GM12873 (cell line): ENCODE results near the gene WDFY1.

Experiments used
- TF ChIP-seq, protein P1 (sequence below): IDR thresholded peaks from 2 replicates; pipeline ENCODE4 v1.5.1; 2012; ENCODE audit warnings: low read depth, mild to moderate bottlenecking, moderate library complexity, low read length, control low read depth; ENCODE audit not compliant: insufficient read depth; ENCODE audit errors: missing control alignments

The WDFY1 gene

DNA sequence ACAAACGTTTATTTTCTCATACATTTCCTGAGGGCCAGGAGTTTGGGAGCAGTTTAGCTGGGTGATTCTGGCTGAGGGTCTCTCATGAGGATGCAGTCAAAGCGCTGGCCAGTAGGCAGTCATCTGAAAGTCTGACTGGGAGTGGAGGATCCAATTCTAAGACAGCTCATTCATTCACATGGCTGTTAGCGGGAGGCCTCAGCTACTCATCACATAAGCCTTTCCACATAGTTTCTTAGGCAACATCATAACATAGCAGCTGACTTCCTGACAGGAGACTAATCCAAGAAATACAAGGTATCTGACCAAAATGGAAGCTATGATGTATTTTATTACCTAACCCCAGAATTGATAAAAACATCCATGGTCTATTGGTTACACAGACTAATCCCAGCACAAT lies 9.3 kb upstream of the WDFY1 start:
- TF ChIP-seq, protein P1, sequence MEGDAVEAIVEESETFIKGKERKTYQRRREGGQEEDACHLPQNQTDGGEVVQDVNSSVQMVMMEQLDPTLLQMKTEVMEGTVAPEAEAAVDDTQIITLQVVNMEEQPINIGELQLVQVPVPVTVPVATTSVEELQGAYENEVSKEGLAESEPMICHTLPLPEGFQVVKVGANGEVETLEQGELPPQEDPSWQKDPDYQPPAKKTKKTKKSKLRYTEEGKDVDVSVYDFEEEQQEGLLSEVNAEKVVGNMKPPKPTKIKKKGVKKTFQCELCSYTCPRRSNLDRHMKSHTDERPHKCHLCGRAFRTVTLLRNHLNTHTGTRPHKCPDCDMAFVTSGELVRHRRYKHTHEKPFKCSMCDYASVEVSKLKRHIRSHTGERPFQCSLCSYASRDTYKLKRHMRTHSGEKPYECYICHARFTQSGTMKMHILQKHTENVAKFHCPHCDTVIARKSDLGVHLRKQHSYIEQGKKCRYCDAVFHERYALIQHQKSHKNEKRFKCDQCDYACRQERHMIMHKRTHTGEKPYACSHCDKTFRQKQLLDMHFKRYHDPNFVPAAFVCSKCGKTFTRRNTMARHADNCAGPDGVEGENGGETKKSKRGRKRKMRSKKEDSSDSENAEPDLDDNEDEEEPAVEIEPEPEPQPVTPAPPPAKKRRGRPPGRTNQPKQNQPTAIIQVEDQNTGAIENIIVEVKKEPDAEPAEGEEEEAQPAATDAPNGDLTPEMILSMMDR = no peak

DNA sequence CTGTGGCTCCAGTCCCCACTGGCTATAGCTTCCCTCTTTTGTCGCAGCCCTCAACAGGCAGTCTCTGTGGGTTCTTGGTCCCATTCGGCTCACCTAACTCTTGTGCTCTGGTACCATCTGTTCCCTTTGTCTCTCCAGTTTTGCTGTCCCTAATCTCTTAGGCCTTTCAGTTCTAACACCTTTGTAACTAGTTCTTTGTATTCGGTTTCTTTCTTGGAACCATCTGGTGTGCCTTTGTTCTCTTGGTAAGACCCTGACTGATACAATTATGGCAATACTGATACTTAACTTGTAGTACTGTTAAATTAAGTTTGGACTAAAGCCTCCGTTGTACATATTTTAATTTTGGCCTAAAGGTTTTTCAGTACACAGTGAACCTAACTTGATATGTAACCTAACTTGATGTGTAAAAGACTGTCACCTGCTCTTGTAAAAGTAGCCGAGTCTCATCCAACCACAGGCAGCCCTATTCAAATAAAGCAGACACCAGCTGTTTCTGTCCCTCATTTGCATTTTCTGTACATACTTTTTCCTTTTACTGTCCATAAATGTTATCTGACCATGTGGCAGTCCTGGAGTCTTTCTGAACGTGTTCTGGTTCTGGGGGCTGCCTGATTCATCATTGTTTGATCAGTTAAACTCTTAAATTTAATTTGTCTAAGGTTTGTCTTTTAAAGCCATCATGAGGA lies 7.3 kb upstream of the WDFY1 start:
- TF ChIP-seq, protein P1 = no peak

DNA sequence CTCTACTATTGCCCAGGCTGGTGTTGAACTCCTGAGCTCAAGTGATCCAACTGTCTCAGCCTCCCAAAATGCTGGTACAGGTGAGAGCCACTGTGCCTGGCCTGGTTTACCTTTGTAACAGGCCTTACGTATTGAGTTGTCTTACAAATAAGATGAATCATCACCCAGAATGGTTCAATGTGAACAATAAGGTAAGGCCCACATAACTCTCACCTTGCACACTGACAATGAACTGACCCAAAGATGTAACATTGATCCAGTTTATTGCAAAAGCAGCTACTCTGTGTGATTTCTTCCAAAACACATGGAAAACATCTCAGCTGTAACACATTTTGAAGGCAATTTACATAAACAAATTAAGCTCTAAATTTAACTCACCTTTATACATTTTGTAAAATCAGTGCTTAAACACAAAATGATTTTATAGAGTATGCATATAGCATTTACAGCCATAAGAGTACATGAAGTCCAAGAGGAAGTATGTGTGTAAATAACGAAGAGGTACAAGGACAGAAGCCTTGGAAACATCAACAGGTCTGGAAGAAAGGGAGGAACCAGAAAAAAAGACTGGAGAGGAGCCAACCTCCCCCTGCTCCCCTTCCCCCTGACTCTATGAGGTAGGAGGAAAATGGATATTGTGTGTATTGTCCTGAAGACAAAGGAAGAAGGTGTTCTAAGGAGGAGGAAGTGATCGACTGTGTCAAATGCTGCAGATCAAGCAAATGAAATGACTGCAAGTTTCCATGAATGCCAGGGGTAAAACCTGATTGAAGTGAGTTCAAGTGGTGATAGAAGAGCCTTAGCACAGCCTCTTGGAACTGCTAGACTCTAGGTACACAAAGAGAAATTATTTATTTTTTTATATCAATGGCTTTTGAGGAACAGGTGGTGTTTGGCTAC lies 5.6 kb upstream of the WDFY1 start:
- TF ChIP-seq, protein P1 = no peak

DNA sequence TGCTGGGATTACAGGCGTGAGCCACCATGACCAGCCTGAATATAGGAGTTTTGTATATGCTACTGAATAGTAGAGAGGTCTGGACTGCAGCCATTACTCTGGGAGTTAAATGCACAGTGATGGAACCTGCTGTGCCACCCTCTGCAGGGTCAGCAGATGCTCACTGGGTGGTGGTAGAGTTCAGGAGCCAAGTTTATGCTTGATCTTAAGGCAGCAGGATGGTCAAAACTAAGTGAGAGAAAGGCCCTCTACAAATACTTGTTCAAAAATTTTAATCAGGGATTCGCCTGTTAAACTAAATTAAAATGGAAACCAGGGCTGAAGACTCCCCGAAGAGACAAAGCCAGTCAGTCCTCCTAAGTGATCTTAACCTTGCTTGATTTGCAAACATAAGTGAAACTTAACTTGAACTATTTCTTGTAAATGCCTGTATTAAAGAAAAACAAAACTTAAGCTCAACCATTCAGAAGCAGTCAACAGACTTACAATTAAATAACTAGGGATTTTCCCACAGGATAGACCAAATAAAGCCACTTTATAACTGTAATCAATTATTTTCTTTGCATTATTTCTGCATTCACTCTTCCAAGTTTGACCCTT lies 4.2 kb upstream of the WDFY1 start:
- TF ChIP-seq, protein P1 = peak; percentile 30

DNA sequence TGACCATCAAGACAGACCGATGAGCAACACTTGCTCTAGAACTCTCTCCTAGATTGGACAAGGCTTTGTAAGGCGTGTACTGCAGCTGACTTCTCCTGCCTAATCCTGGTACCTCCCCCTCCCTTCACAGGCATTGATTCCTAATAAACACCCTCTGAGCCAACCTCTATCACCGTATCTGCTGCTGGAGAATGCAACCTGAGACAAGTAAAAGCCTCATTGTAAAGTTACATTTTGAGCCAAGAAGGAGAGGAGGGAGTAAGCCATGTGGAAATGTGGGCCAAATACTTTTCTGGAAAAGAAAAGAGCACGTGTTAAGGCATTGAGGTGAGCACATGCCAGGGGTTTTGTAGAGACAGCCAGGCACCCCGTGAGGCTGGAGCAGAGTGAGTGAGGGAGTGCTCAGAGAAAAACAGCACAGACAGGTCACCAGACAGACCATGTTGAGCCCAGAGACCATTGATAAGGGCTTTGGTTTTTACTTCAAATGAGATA lies 2.6 kb upstream of the WDFY1 start:
- TF ChIP-seq, protein P1 = no peak

DNA sequence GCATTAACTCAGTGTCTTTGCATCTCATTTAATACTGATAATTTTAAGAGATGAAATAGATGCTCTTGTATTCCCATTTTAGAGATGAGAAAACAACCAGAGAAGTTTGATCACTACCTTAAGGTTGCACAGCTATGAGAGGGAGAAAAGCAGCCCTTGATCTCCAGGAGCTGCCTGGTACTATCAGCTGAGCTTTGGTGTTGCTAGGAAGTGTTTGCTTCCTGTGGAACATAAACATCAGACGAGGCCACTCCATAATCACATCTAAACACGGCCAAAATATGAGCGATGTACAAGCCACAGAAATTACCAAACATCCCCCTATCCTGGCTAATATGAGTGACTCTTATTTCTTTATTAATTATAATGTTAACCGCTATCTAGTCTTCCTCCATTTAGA lies 620 bp upstream of the WDFY1 start:
- TF ChIP-seq, protein P1 = no peak
